Stimulated activated CD8-positive, alpha-beta memory T cell treated with anti-CD3 and anti-CD28 coated beads, Interleukin-12 subunit alpha, Interleukin-12 subunit beta, amount 100 ng/mL, for 4 hours (primary cell): ENCODE measurements around the gene SASH1.

Source experiments
- DNase-seq: peaks from one replicate; pipeline ENCODE4 v3.0.0-alpha.2; 2020; ENCODE audit warnings: low read depth

The SASH1 gene

DNA sequence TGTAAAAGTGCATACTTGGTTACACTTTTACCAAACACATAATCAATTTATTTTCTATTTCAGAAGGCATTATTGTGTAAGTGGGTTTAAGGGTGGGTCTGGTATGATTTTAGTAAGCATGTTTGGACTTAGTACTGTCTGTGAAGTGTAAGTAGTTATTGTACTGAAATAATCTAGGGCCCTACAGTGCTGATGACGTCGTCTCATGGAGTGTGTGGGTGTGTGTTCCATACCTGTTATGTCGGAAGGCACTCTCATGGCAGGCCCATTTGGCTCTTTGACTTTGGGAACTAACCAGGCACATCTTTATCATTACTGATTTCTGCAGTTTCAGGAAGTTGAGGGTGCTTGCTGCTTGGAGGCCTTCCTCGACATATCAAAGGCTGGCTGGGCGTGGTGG is 155.1 kb downstream of the SASH1 start:
- DNase-seq = no peak

- DNase-seq = no peak
Observed at GRCh38 chr6:148500402-148500801, 157.8 kb downstream of the SASH1 start.

- no peak for DNase-seq
Observed at GRCh38 chr6:148501178-148501590, 158.5 kb downstream of the SASH1 start.

GRCh38 chr6:148502083-148502772 is 159.6 kb downstream of the SASH1 start:
- DNase-seq = no peak

GRCh38 chr6:148502773-148503135 is 160.1 kb downstream of the SASH1 start:
- DNase-seq = no peak

- DNase-seq = no peak
Observed at GRCh38 chr6:148503703-148504102, 161.1 kb downstream of the SASH1 start.

GRCh38 chr6:148507774-148508173 is 165.1 kb downstream of the SASH1 start:
- no peak for DNase-seq

DNA sequence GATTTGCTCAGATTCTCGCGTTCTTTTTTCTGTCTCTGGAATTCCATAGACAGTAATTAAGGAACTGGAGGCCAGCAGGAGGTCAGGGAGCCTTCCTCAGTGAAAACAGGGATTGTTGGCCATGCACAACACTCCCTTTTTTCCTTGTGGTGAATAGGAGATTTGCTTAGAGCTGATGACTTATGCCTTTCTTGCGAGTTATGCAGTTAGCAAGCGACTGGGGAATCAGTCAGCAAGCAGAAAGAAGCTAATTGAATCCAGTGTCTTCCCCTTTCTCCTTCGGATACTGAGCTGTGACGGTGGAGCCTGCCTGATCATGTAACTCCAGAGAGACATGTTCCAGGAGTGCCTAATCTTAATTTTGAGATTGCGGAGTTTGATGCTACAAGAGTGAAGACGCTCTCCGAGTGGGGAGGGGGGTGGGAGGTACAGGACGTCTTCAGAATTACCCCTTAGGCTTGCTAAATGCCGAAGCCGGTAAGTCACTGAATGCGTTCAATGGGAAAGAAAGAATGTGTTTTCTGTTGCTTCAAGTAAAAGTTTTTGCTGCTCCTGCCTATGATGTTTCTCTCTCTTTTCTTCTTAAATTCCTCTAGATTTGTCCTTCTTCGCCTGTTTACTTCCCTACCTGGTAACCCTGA is 165.9 kb downstream of the SASH1 start:
- DNase-seq = no peak

- no peak for DNase-seq
Observed at GRCh38 chr6:148509119-148509799, 166.6 kb downstream of the SASH1 start.

DNA sequence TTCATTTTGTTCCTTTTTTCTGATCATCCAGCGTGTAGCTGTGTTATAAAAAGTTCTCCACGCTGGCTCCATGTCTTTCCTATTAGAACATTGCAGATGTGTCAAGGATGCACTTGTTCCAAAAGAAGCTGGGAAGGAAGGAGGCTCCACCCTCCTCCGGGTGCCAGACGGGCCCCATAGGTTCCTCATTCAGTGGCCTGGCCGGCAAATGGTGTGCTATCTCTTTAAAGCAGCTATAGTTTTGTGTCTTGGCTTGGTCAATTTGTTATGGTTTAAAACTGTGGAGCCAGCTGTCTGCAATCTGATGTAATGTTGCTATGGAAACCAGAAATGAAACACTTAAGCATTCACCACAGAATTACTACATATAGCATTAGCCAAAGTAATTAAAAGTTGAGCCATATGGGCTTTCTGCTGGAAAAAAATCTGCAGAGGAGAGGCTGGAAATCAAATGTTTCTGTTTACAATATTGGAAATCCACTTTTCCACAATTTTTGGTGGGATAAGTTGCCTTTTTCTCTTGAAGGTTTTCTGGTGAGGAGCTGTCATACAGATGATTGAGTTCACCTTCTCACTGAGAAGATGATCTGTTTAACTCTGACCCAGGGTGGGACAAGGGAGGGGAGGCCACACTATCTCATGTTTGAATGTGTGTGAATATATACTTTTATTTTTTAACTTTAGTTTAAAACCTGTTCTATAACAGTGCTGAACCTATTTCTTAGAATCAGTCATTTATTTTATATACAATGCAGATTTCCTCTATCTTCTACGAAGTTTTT is 167.4 kb downstream of the SASH1 start:
- DNase-seq = no peak

DNA sequence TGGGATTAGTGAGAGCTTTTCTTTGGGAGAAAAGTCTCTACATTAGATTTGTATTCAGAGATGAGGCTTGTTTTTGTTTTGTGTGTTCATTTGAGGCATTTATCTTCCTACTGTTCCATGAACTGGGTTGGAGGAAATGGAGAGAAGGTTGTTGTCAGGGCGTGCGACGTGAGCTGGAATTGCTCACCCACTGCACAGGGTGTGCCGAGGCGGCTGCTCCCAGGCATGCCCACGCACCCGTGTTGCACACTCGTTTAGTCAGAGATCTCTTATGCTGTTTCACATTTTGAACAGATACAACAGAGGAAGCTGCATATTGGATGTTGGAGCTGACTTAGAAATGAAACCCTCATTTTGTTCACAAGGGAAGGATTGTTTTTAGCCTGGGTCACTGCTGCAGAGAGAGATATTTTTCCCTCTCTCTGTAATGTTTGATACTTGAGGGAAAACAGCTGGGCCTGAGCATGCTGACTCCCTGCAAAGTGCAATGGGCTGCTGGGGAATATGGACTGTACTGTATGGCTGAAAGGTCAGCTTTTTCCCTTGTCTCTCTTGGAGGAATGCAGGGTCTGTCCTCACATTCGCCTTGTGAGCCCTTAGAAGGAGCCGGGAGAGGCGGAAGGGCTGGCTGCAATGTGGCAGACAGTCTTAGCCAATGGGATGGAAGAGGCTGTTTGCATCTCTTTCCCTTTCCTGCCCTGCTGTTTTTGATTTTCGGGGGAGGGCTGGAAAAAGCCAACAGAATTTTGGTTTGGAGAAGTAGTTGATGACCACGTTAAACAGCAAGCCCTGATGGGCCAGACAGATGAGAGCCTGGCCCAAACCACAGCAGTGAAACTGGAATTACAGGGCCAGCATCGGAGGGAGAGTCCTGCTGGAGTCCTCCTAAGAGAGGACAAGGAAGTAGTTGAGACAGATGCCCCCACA is 170.8 kb downstream of the SASH1 start:
- DNase-seq = no peak

DNA sequence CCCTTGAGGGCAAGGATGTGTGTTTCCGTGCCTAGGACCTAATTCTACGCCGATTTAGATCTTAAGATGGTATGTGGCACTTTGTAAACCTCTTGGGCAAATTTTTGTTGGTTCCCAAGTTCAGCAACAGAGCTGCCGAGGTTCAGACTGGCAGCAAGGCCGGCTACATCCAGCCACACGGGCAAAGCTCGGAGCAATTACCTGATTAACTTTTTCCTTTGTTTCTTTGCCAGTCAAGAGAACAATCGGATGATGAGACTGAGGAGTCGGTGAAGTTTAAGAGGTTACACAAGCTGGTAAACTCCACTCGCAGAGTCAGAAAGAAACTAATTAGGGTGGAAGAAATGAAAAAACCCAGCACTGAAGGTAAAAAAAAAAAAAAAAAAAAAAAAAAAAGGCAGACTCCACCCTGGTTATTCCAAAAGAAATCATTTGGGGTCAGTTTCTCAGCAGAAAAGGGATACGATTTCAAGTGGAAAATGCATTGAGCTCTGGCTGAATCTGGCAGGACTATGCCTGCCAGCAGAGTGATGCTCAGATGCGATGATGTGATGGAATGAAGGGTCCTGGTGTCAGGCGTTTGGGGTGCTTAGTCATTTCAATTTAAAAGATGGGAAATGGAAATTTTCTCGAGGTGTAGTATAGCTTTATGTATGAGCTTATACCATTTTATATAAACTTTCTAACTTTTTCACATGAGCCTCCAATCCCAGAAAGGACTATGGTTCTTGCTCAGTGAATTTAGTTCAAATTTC is 171.6 kb downstream of the SASH1 start:
- DNase-seq = no peak

- no peak for DNase-seq
Observed at GRCh38 chr6:148516217-148516616, 173.6 kb downstream of the SASH1 start.

DNA sequence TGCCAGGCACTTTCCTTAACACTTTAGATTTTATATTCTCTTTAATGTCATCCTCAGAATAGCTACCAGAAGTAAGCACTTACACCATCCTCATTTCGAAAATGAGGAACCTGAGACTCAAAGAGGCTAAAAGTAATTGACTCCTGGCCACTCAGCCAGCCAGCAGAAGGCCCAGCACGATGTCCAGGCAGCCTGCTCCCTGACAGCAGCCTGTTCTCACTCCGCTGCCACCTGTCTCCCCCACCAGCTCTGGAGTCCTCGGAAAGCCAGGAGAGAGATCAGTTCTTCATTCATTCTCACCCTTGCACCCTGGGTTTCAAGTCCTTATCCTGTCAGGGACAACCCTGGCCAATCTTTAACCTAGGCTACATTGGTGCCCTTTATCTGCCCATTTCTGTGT is 174.0 kb downstream of the SASH1 start:
- no peak for DNase-seq

GRCh38 chr6:148517470-148517869 is 174.8 kb downstream of the SASH1 start:
- no peak for DNase-seq

DNA sequence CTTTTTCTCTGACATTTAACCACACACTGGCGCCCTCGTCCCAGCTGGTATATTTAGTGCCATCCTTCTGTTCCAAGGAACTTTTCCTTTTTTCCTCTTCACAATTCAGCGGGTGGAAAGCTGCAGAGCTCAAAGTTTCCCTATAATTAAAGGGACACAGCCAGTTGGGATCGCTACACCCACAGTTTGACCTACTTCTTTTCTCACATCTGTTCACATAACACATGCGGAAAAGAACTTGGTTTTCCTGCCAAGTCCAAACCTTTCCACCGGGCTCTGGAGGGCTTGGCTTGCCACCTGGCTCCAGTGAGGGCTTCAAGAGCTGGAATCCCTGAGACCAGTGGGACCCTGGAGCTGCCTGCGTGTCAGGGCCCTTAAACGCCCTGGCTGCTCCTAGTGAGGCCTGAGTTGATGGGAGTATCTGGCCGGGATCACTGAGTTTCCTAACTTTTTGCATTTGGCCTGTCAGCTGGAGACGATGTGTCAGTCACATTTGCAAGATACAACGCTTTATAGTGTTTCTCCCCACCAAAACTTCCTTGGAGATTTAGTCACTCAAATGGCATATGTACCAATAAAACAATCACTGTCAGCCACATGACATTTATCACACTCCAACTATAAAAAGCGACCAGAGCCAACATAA is 176.0 kb downstream of the SASH1 start:
- no peak for DNase-seq

- no peak for DNase-seq
Observed at GRCh38 chr6:148520109-148520841, 177.6 kb downstream of the SASH1 start.

GRCh38 chr6:148521158-148521557 is 178.5 kb downstream of the SASH1 start:
- DNase-seq = no peak

- no peak for DNase-seq
Observed at GRCh38 chr6:148521586-148521985, 178.9 kb downstream of the SASH1 start.

GRCh38 chr6:148523048-148523447 is 180.4 kb downstream of the SASH1 start:
- DNase-seq = no peak
